ENCODE measurements around the gene RCAN3. TPM values are rescaled to one million over a fixed set of nuclear protein-coding genes. Genes with fewer than 3 reads are reported as not detected.
"Not testable (repeated sequence)": the region's sequence is repeated elsewhere in the genome, so short reads cannot be mapped to it uniquely, and the experiment has no call there.

Gene RCAN3
- total and polyA plus RNA-seq, 9 of the 15 experiments (the other 6 are each of a cell fraction or from before 2014, with no cell fraction given): 0.10 to 1.4 (median 0.43) TPM

GRCh38 chr1:24528744-24529143, 26.1 kb downstream of the RCAN3 start:
- in situ Hi-C loops (cut with MboI): no loop called here
- POLR2A ChIA-PET: interaction anchor here (0.7 kb wide), 1 partner anchor 76 kb away, joined by 3 read pairs; no protein-coding TSS in a partner anchor
- CTCF ChIA-PET (ENCODE audit: low intra/inter-chr PET ratio): no interaction called here

GRCh38 chr1:24529292-24529691, 26.7 kb downstream of the RCAN3 start:
- FAIRE-seq; H4K20me1 ChIP-seq (replicated peaks; ENCODE audit: control insufficient read depth, insufficient read depth, low read length); in situ Hi-C loops (cut with MboI); H3K79me2 ChIP-seq (ENCODE audit: control insufficient read depth, insufficient read depth, low read length); H3K4me3 ChIP-seq; H3K4me2 ChIP-seq (ENCODE audit: insufficient read depth, low read length); H3K4me1 ChIP-seq (replicated peaks in 1 of 2; ENCODE audit: control insufficient read depth in 2 of 2, insufficient read depth in 2 of 2, low read length in 2 of 2); H3K9me1 ChIP-seq (ENCODE audit: control insufficient read depth, insufficient read depth, low read length); H2AFZ ChIP-seq (ENCODE audit: low read depth, low read length); H3K9me3 ChIP-seq (replicated peaks; ENCODE audit: control insufficient read depth, insufficient read depth, low read depth, low read length); BruUV-seq (replicated peaks); H3K27ac ChIP-seq (ENCODE audit: extremely low read depth, low read depth, low read length); H3K36me3 ChIP-seq (ENCODE audit: control insufficient read depth, insufficient read depth, low read length); DNase-seq (ENCODE audit: extremely low read depth in 1 of 4, low spot score in 3 of 4); ATAC-seq; H3K9ac ChIP-seq (ENCODE audit: insufficient read depth in 1 of 2, low read depth in 2 of 2, low read length in 2 of 2): not testable (repeated sequence)
- WGBS (ENCODE audit: insufficient coverage, low coverage, missing lambda C conversion rate): 2% methylated on average over 6 of the region's 7 CpGs
- POLR2A ChIA-PET: interaction anchor here (1.4 kb wide), 1 partner anchor 9 kb away, joined by 5 read pairs; no protein-coding TSS in a partner anchor
- H3K27me3 ChIP-seq (ENCODE audit: control insufficient read depth in 2 of 2, insufficient read depth in 2 of 2, low read length in 2 of 2): peaks cover 18 to 23% of the 10 kb centered on the region in 2 experiments; a peak in 4 of 5 replicates
- CTCF ChIA-PET (ENCODE audit: low intra/inter-chr PET ratio): interaction anchor here (0.6 kb wide), 1 partner anchor 83 kb away, joined by 5 read pairs; no protein-coding TSS in a partner anchor
- intact Hi-C loops (cut with micrococcal nuclease): loop anchor here (5.0 kb wide), 2 partner anchors 42 to 112 kb away; partner anchors contain the start of gene NIPAL3

More at GRCh38 chr1:24528744-24529143, 26.1 kb downstream of the RCAN3 start:
- WGBS (ENCODE audit: insufficient coverage, low coverage, missing lambda C conversion rate): 20% methylated on average over 2 of the region's 2 CpGs
- Histone ChIP-seq H3K27ac (ENCODE audit: extremely low read depth, low read depth, low read length) (no peak overlapping the region), H4K20me1 (replicated peaks; ENCODE audit: control insufficient read depth, insufficient read depth, low read length) (no peaks in the 10 kb centered on the region), H3K4me3 (no peak overlapping the region), H3K27me3 (ENCODE audit: control insufficient read depth in 2 of 2, insufficient read depth in 2 of 2, low read length in 2 of 2) (peaks cover 18 to 23% of the 10 kb centered on the region in 2 experiments; a peak in 4 of 5 replicates), H3K4me1 (replicated peaks in 1 of 2; ENCODE audit: control insufficient read depth in 2 of 2, insufficient read depth in 2 of 2, low read length in 2 of 2) (no peaks in the 10 kb centered on the region), H3K36me3 (ENCODE audit: control insufficient read depth, insufficient read depth, low read length) (no peaks in the 10 kb centered on the region), H3K79me2 (ENCODE audit: control insufficient read depth, insufficient read depth, low read length) (no peaks in the 10 kb centered on the region), H3K9me3 (replicated peaks; ENCODE audit: control insufficient read depth, insufficient read depth, low read depth, low read length) (no peaks in the 10 kb centered on the region), H3K4me2 (ENCODE audit: insufficient read depth, low read length) (no peak overlapping the region), H3K9ac (ENCODE audit: insufficient read depth in 1 of 2, low read depth in 2 of 2, low read length in 2 of 2) (no peak overlapping the region), H3K9me1 (ENCODE audit: control insufficient read depth, insufficient read depth, low read length) (no peaks in the 10 kb centered on the region), H2AFZ (ENCODE audit: low read depth, low read length) (no peak overlapping the region)
- BruUV-seq (replicated peaks): no TSS peak
- no peak for ATAC-seq
- FAIRE-seq: peak; percentile 51
- DNase-seq (ENCODE audit: extremely low read depth in 1 of 4, low spot score in 3 of 4): no peak
- intact Hi-C loops (cut with micrococcal nuclease): loop anchor here (5.0 kb wide), 2 partner anchors 41 to 111 kb away; partner anchors contain the start of gene NIPAL3
- TF ChIP-seq, protein P1, sequence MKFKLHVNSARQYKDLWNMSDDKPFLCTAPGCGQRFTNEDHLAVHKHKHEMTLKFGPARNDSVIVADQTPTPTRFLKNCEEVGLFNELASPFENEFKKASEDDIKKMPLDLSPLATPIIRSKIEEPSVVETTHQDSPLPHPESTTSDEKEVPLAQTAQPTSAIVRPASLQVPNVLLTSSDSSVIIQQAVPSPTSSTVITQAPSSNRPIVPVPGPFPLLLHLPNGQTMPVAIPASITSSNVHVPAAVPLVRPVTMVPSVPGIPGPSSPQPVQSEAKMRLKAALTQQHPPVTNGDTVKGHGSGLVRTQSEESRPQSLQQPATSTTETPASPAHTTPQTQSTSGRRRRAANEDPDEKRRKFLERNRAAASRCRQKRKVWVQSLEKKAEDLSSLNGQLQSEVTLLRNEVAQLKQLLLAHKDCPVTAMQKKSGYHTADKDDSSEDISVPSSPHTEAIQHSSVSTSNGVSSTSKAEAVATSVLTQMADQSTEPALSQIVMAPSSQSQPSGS (CRISPR knock-in tag; IDR thresholded peaks at IDR 0.05): no peak
- TF ChIP-seq RBM15 (IDR thresholded peaks at IDR 0.05; ENCODE audit: insufficient read depth, low read length) (no peak), PTTG1 (tag; IDR thresholded peaks at IDR 0.05; ENCODE audit: low read depth) (no peak), PPARD (CRISPR knock-in tag; IDR thresholded peaks at IDR 0.05) (no peak)

Data from K562 (cell line).